Central memory CD8-positive, alpha-beta T cell (primary cell): ENCODE data around the gene TBK1.

Experiments used
- ATAC-seq: fragments of 150-1000 bp; cut with Tn5 transposase; replicated peaks from 2 replicates; pipeline ENCODE4 v1.10.0; 2022; ENCODE audit warnings: mild to moderate bottlenecking, moderate FRiP score, moderate number of reproducible peaks; ENCODE audit not compliant: poor library complexity, severe bottlenecking; ENCODE audit errors: extremely low read depth
- DNase-seq, 2 donors: peaks; one replicate each; pipeline ENCODE4 v3.0.0; 2021; ENCODE audit warnings: low spot score in 2 of 2
- H3K27ac Mint-ChIP-seq: one replicate; pipeline ENCODE4 v1.8.0; 2022; ENCODE audit warnings: low read depth, mild to moderate bottlenecking, moderate library complexity, mixed read lengths
- H3K27me3 Mint-ChIP-seq: one replicate; pipeline ENCODE4 v1.8.0; 2022; ENCODE audit warnings: mixed read lengths
- H3K36me3 Mint-ChIP-seq: one replicate; pipeline ENCODE4 v1.8.0; 2022; ENCODE audit warnings: mild to moderate bottlenecking, moderate library complexity, mixed read lengths; ENCODE audit not compliant: insufficient read depth
- H3K4me1 Mint-ChIP-seq: one replicate; pipeline ENCODE4 v1.8.0; 2022; ENCODE audit warnings: mixed read lengths
- H3K4me3 Mint-ChIP-seq: one replicate; pipeline ENCODE4 v1.8.0; 2022; ENCODE audit warnings: mild to moderate bottlenecking, moderate library complexity, mixed read lengths
- H3K9me3 Mint-ChIP-seq: one replicate; pipeline ENCODE4 v1.8.0; 2022; ENCODE audit warnings: mixed read lengths

The TBK1 gene

GRCh38 chr12:64480148-64480547 lies 28.2 kb downstream of the TBK1 start:
- peaks cover 8% of the 10 kb centered on the region for H3K4me1 Mint-ChIP-seq
- peaks cover 29% of the 10 kb centered on the region for H3K36me3 Mint-ChIP-seq
- DNase-seq: no peak
- no peak overlapping the region for H3K27ac Mint-ChIP-seq
- no peak for ATAC-seq
- H3K4me3 Mint-ChIP-seq: no peak overlapping the region
- H3K27me3 Mint-ChIP-seq: no peaks in the 10 kb centered on the region
- no peaks in the 10 kb centered on the region for H3K9me3 Mint-ChIP-seq

DNA sequence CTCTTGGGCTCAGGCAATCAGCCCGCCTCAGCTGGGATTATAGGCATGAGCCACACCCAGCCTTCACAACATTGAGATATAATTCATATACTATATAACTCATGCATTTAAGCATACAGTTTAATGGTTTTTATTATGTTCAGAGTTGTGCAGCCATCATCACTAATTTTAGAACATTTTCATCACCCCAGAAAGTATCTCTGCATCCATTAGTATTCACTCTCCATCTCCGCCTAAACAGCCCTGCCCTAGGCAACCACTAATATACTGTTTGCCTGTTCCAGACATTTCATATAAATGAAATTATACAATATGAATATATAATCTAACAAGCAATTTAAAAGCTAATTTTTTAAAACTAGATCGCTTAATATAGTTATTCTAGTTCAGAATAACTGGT lies 34.7 kb downstream of the TBK1 start:
- Mint-ChIP-seq H3K27ac (no peak overlapping the region), H3K4me1 (no peaks in the 10 kb centered on the region), H3K36me3 (peaks cover 48% of the 10 kb centered on the region)

DNA sequence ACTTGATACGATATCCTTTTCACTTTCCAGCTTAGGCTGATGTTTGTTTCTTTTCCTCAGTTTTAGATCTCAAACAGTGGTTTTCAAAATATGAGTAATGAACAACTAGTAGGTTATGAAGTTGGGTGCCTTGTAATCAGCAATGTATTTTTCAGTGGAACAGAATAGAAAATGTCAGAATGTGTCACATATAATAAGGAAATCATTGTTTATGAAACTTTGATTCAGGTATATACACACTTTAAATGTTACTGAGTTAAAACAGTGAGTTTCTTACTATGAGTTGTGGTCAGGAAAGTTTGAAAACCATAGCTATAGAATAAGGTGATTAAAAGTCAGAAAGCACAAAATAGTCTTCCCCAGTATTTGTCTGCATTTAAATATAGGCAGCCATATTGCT lies 39.8 kb downstream of the TBK1 start:
- no peak overlapping the region for H3K4me3 Mint-ChIP-seq
- DNase-seq: no peak
- H3K27ac Mint-ChIP-seq: no peak overlapping the region
- H3K9me3 Mint-ChIP-seq: no peaks in the 10 kb centered on the region
- peaks cover 8% of the 10 kb centered on the region for H3K4me1 Mint-ChIP-seq
- H3K36me3 Mint-ChIP-seq: peaks cover 59% of the 10 kb centered on the region
- H3K27me3 Mint-ChIP-seq: no peaks in the 10 kb centered on the region
- ATAC-seq: no peak

More for the DNA sequence above, 34.7 kb downstream of the TBK1 start:
- H3K4me3 Mint-ChIP-seq: no peak overlapping the region
- ATAC-seq (no peak), DNase-seq (no peak)
- no peaks in the 10 kb centered on the region for H3K9me3 Mint-ChIP-seq
- no peaks in the 10 kb centered on the region for H3K27me3 Mint-ChIP-seq

GRCh38 chr12:64493513-64493912 lies 41.6 kb downstream of the TBK1 start:
- no peak for ATAC-seq

GRCh38 chr12:64494998-64495729 lies 43.2 kb downstream of the TBK1 start:
- no peaks in the 10 kb centered on the region for H3K9me3 Mint-ChIP-seq
- H3K36me3 Mint-ChIP-seq: peaks cover 60% of the 10 kb centered on the region
- peak; percentile 43 for ATAC-seq
- no peak overlapping the region for H3K4me3 Mint-ChIP-seq
- peak overlapping the region; percentile 46 for H3K27ac Mint-ChIP-seq
- DNase-seq: no peak
- H3K4me1 Mint-ChIP-seq: peaks cover 8% of the 10 kb centered on the region
- no peaks in the 10 kb centered on the region for H3K27me3 Mint-ChIP-seq

More at GRCh38 chr12:64493513-64493912, 41.6 kb downstream of the TBK1 start:
- no peak overlapping the region for H3K27ac Mint-ChIP-seq
- DNase-seq: no peak
- H3K4me3 Mint-ChIP-seq: no peak overlapping the region
- no peaks in the 10 kb centered on the region for H3K9me3 Mint-ChIP-seq
- peaks cover 62% of the 10 kb centered on the region for H3K36me3 Mint-ChIP-seq
- peaks cover 8% of the 10 kb centered on the region for H3K4me1 Mint-ChIP-seq
- no peaks in the 10 kb centered on the region for H3K27me3 Mint-ChIP-seq

GRCh38 chr12:64496839-64497400 lies 45.0 kb downstream of the TBK1 start:
- Mint-ChIP-seq H3K4me3 (no peak overlapping the region), H3K9me3 (no peaks in the 10 kb centered on the region), H3K36me3 (peaks cover 58% of the 10 kb centered on the region), H3K4me1 (peaks cover 8% of the 10 kb centered on the region), H3K27me3 (no peaks in the 10 kb centered on the region), H3K27ac (peak overlapping the region; percentile 25)
- DNase-seq: no peak
- ATAC-seq: no peak

GRCh38 chr12:64497484-64497883 lies 45.6 kb downstream of the TBK1 start:
- ATAC-seq (no peak), DNase-seq (no peak)
- Mint-ChIP-seq H3K27me3 (no peaks in the 10 kb centered on the region), H3K9me3 (no peaks in the 10 kb centered on the region), H3K27ac (no peak overlapping the region), H3K4me1 (peaks cover 8% of the 10 kb centered on the region), H3K36me3 (peaks cover 56% of the 10 kb centered on the region), H3K4me3 (no peak overlapping the region)

DNA sequence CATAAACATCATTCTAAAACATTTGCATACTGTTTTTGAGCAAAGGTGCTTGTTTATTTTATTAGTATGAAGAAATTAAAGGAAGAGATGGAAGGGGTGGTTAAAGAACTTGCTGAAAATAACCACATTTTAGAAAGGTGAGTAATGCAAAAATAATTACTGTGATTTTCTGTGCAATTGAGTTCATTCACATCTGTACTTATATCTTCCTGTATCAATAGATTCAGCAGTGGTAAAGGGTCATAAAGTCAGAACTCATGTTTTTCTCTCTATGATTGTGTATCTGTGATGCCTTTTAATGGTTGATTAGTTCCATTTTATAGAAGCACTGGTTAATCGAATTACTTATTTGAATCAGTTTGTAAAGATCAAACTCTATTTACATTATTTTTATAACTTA lies 46.0 kb downstream of the TBK1 start:
- Mint-ChIP-seq H3K27ac (no peak overlapping the region), H3K4me3 (no peak overlapping the region), H3K4me1 (peaks cover 8% of the 10 kb centered on the region), H3K36me3 (peaks cover 51% of the 10 kb centered on the region), H3K9me3 (no peaks in the 10 kb centered on the region), H3K27me3 (no peaks in the 10 kb centered on the region)
- no peak for DNase-seq
- ATAC-seq: no peak

GRCh38 chr12:64500394-64500793 lies 48.5 kb downstream of the TBK1 start:
- Mint-ChIP-seq H3K36me3 (peaks cover 37% of the 10 kb centered on the region), H3K4me3 (no peak overlapping the region), H3K27me3 (no peaks in the 10 kb centered on the region), H3K4me1 (peaks cover under 1% of the 10 kb centered on the region), H3K9me3 (no peaks in the 10 kb centered on the region), H3K27ac (peak overlapping the region; percentile 3)
- ATAC-seq (no peak), DNase-seq (no peak)

DNA sequence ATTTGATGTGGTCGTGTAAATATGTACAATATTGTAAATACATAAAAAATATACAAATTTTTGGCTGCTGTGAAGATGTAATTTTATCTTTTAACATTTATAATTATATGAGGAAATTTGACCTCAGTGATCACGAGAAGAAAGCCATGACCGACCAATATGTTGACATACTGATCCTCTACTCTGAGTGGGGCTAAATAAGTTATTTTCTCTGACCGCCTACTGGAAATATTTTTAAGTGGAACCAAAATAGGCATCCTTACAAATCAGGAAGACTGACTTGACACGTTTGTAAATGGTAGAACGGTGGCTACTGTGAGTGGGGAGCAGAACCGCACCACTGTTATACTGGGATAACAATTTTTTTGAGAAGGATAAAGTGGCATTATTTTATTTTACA lies 49.6 kb downstream of the TBK1 start:
- Mint-ChIP-seq H3K4me1 (no peaks in the 10 kb centered on the region), H3K4me3 (no peak overlapping the region), H3K9me3 (no peaks in the 10 kb centered on the region), H3K27me3 (no peaks in the 10 kb centered on the region), H3K36me3 (peaks cover 35% of the 10 kb centered on the region), H3K27ac (no peak overlapping the region)
- no peak for DNase-seq
- ATAC-seq: no peak

- no peak overlapping the region for H3K27ac Mint-ChIP-seq
- no peak overlapping the region for H3K4me3 Mint-ChIP-seq
- H3K9me3 Mint-ChIP-seq: no peaks in the 10 kb centered on the region
- ATAC-seq: no peak
- DNase-seq: no peak
- peaks cover 4% of the 10 kb centered on the region for H3K36me3 Mint-ChIP-seq
- no peaks in the 10 kb centered on the region for H3K4me1 Mint-ChIP-seq
- no peaks in the 10 kb centered on the region for H3K27me3 Mint-ChIP-seq
These were observed 55.0 kb downstream of the TBK1 start for GRCh38 chr12:64506955-64507354.

DNA sequence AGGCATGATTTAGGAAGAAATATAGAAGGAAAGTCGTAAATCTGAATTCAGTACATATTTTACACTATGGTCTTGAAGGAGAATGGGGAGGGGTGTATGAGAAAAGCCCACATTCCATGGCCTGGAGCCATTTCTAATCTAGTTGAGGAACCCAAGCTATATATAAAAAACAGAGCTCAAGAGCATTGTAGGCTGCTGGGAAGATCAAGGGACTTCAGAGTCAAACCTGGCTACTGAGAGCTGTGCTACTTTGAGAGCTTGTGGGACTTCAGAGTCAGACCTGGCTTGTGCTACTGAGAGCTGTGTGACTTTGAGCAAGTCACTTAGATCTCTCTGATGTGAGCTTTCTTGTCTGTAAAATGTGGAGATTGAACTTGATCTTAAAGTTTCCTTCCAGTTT lies 58.7 kb downstream of the TBK1 start:
- H3K9me3 Mint-ChIP-seq: no peaks in the 10 kb centered on the region
- H3K4me3 Mint-ChIP-seq: no peak overlapping the region
- no peak for ATAC-seq
- DNase-seq: no peak
- no peak overlapping the region for H3K27ac Mint-ChIP-seq
- no peaks in the 10 kb centered on the region for H3K27me3 Mint-ChIP-seq
- H3K4me1 Mint-ChIP-seq: no peaks in the 10 kb centered on the region
- H3K36me3 Mint-ChIP-seq: peaks cover 4% of the 10 kb centered on the region

GRCh38 chr12:64518396-64518795 lies 66.5 kb downstream of the TBK1 start:
- H3K4me1 Mint-ChIP-seq: no peaks in the 10 kb centered on the region
- H3K27ac Mint-ChIP-seq: no peak overlapping the region
- H3K4me3 Mint-ChIP-seq: no peak overlapping the region
- ATAC-seq (no peak), DNase-seq (no peak)
- no peaks in the 10 kb centered on the region for H3K9me3 Mint-ChIP-seq
- no peaks in the 10 kb centered on the region for H3K36me3 Mint-ChIP-seq
- no peaks in the 10 kb centered on the region for H3K27me3 Mint-ChIP-seq
